Upper lobe of right lung (tissue), 1 donor: Measurements from ENCODE around the gene NETO2. TPM values are rescaled to one million over a fixed set of nuclear protein-coding genes. Genes with fewer than 3 reads are reported as not detected.
"Not testable (repeated sequence)": the region's sequence is repeated elsewhere in the genome, so short reads cannot be mapped to it uniquely, and the experiment has no call there.

Source experiments
- ATAC-seq: fragments of 200-7000 bp; cut with Tn5 transposase; one replicate; pipeline ENCODE4 v1.9.1; 2020; ENCODE audit warnings: mild to moderate bottlenecking, moderate library complexity
- DNase-seq: peaks from one replicate; pipeline ENCODE4 v3.0.0-alpha.2; 2020
- H3K27ac ChIP-seq: fragments of 200-600 bp; one replicate; pipeline ENCODE4 v1.8.0; 2022
- H3K27me3 ChIP-seq: fragments of 200-600 bp; one replicate; pipeline ENCODE4 v1.8.0; 2022; ENCODE audit warnings: mild to moderate bottlenecking
- H3K36me3 ChIP-seq: fragments of 200-600 bp; one replicate; pipeline ENCODE4 v1.8.0; 2022
- H3K4me1 ChIP-seq: fragments of 200-600 bp; one replicate; pipeline ENCODE4 v1.8.0; 2022
- H3K4me3 ChIP-seq: fragments of 200-600 bp; one replicate; pipeline ENCODE4 v1.8.0; 2022; ENCODE audit warnings: mild to moderate bottlenecking
- H3K9me3 ChIP-seq: fragments of 200-600 bp; one replicate; pipeline ENCODE4 v1.8.0; 2022
- CTCF ChIP-seq: fragments of 200-600 bp; IDR thresholded peaks from one replicate; pipeline ENCODE4 v1.8.0; 2022; ENCODE audit warnings: antibody characterized with exemption
- intact Hi-C: fragments of 100-400 bp; cut with DNase I; formaldehyde crosslinking; loops from one replicate; pipeline ENCODE4 v1.11.0; 2022
- total RNA-seq: library from RNA; stranded (reverse); fragmentation: NEBNext Ultra II Directional; extraction: Animal tissue kit (Norgen Biotek cat#: 25700); gene quantifications from one replicate; pipeline ENCODE4 v1.2.1, GENCODE V29; 2021
- donor health status: DM: no; HTN: yes; CAD: no; lungs with severe emphysema.

The NETO2 gene
- total RNA-seq, 1 donor from 2014 or later, result 11.2 TPM

DNA sequence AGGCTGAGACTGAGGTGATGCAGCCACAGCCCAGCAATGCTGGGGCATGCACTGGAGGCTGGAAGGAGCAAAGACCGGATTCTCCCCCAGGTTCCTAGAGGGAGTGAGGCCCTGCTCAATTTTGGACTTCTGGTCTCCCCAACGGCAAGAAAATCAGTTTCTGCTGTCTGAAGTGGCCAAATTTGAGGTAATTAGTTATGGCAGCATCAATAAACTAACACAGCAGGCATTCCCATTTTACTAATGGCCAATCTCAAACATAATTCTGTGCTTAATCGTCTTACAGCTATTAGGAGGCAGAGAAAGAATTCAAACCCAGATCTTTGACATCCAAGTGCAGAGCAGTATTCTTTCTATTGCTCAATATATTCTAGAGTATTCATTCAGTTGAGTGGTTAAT, 16.2 kb downstream of the NETO2 start:
- no peak for DNase-seq
- no peak for ATAC-seq
- intact Hi-C loops, result no loop called here
- Histone ChIP-seq H3K27me3 (no peaks in the 10 kb centered on the region), H3K4me1 (no peaks in the 10 kb centered on the region), H3K4me3 (no peak overlapping the region), H3K36me3 (no peaks in the 10 kb centered on the region), H3K27ac (no peak overlapping the region), H3K9me3 (no peaks in the 10 kb centered on the region)
- no peak for TF ChIP-seq CTCF

DNA sequence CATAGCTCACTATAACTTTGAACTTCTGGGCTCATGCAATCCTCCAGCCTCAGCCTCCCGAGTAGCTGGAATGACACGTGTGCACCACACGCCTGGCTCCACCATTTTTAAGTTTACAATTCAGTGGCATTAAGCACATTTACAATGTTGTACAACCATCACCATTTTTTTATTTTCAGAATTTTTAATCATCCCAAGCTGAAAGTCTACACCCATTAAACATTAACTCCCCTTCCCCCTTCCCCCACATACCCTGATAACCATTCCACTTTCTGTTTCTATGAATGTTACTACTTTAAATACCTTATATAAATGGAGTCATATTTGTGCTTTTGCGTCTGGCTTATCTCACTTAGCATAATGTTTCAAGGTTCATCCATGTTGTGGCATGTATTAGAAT, 18.0 kb downstream of the NETO2 start:
- Histone ChIP-seq H3K4me3 (no peak overlapping the region), H3K27me3 (no peaks in the 10 kb centered on the region), H3K36me3 (no peaks in the 10 kb centered on the region), H3K4me1 (no peaks in the 10 kb centered on the region), H3K9me3 (no peaks in the 10 kb centered on the region), H3K27ac (no peak overlapping the region)
- intact Hi-C loops, result no loop called here
- TF ChIP-seq CTCF, result no peak
- no peak for DNase-seq
- ATAC-seq, result no peak

DNA sequence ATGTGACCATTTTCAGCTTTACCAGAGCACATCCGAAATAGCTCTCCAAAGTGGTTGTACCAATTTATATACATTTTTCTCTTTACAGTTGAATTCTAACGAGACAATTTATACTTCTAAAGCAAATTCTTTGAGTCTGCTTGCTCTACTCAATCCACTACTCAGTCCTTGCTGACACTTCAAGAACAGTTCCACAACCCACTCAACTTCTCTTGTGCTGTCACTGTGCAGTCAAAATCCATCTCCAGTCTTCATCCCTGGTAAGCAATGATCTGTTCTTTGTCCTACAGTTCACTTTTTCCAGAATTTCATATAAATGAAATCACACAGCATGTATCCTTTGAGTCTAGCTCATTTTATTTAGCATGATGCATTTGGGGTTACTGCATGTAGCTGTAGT, 30.6 kb downstream of the NETO2 start:
- intact Hi-C loops, result no loop called here
- ATAC-seq (no peak), DNase-seq (no peak)
- no peak for TF ChIP-seq CTCF
- no peak overlapping the region for H3K4me3 ChIP-seq
- no peaks in the 10 kb centered on the region for H3K4me1 ChIP-seq
- H3K27ac ChIP-seq, result no peak overlapping the region
- no peaks in the 10 kb centered on the region for H3K27me3 ChIP-seq
- no peaks in the 10 kb centered on the region for H3K36me3 ChIP-seq
- H3K9me3 ChIP-seq, result no peaks in the 10 kb centered on the region

GRCh38 chr16:47110939-47111338, 32.8 kb downstream of the NETO2 start:
- no peaks in the 10 kb centered on the region for H3K4me1 ChIP-seq
- ATAC-seq, result no peak

GRCh38 chr16:47109361-47109760, 34.4 kb downstream of the NETO2 start:
- ATAC-seq, result no peak
- intact Hi-C loops, result no loop called here
- H3K4me3 ChIP-seq, result no peak overlapping the region
- H3K9me3 ChIP-seq, result no peaks in the 10 kb centered on the region
- TF ChIP-seq CTCF, result no peak
- no peaks in the 10 kb centered on the region for H3K36me3 ChIP-seq
- DNase-seq, result no peak
- H3K27ac ChIP-seq, result no peak overlapping the region
- no peaks in the 10 kb centered on the region for H3K4me1 ChIP-seq
- no peaks in the 10 kb centered on the region for H3K27me3 ChIP-seq

More at GRCh38 chr16:47110939-47111338, 32.8 kb downstream of the NETO2 start:
- H3K9me3 ChIP-seq, result no peaks in the 10 kb centered on the region
- no peak overlapping the region for H3K4me3 ChIP-seq
- no peak overlapping the region for H3K27ac ChIP-seq
- no peaks in the 10 kb centered on the region for H3K36me3 ChIP-seq
- TF ChIP-seq CTCF, result no peak
- H3K27me3 ChIP-seq, result no peaks in the 10 kb centered on the region
- no peak for DNase-seq
- intact Hi-C loops, result no loop called here

GRCh38 chr16:47102921-47103320, 40.8 kb downstream of the NETO2 start:
- H3K4me3 ChIP-seq, H3K4me1 ChIP-seq, ATAC-seq, H3K27ac ChIP-seq, H3K36me3 ChIP-seq, intact Hi-C loops, H3K9me3 ChIP-seq, DNase-seq, H3K27me3 ChIP-seq: not testable (repeated sequence)

DNA sequence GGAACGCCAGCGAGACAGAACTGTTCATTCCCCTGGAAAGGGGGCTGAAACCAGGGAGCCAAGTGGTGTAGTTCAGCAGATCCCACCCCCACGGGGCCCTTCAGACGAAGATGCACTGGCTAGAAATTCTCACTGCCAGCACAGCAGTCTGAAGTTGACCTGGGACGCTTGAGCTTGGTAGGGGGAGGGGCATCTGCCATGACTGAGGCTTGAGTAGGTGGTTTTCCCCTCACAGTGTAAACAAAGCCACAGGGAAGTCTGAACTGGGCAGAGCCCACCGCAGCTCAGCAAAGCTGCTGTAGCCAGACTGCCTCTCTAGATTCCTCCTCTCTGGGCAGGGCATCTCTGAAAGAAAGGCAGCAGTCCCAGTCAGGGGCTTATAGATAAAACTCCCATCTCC, 46.6 kb downstream of the NETO2 start:
- not testable (repeated sequence) for ATAC-seq

More for the DNA sequence above, 46.6 kb downstream of the NETO2 start:
- H3K27ac ChIP-seq, DNase-seq, intact Hi-C loops, H3K27me3 ChIP-seq, H3K9me3 ChIP-seq, H3K36me3 ChIP-seq, H3K4me3 ChIP-seq, H3K4me1 ChIP-seq: not testable (repeated sequence)
